ENCODE data around the gene CFAP73. TPM values are rescaled to one million over a fixed set of nuclear protein-coding genes. Genes with fewer than 3 reads are reported as not detected.
A peak's percentile ranks its signal among the peaks of the same experiment; 100 is the strongest.

The CFAP73 gene
- total RNA-seq, 1 donor from 2014 or later: not detected

GRCh38 chr12:113161415-113162016 lies 12.0 kb downstream of the CFAP73 start:
- DNase-seq (ENCODE audit: low spot score in 2 of 2): peak in 1 of 2 donors; percentile 54
- no peak for FAIRE-seq

GRCh38 chr12:113162102-113163029 lies 12.8 kb downstream of the CFAP73 start:
- DNase-seq (ENCODE audit: low spot score in 2 of 2): peak in 1 of 2 donors; percentile 51

GRCh38 chr12:113163030-113163360 lies 13.5 kb downstream of the CFAP73 start:
- FAIRE-seq: no peak
- DNase-seq (ENCODE audit: low spot score in 2 of 2): no peak

More at GRCh38 chr12:113162102-113163029, 12.8 kb downstream of the CFAP73 start:
- FAIRE-seq: no peak

DNA sequence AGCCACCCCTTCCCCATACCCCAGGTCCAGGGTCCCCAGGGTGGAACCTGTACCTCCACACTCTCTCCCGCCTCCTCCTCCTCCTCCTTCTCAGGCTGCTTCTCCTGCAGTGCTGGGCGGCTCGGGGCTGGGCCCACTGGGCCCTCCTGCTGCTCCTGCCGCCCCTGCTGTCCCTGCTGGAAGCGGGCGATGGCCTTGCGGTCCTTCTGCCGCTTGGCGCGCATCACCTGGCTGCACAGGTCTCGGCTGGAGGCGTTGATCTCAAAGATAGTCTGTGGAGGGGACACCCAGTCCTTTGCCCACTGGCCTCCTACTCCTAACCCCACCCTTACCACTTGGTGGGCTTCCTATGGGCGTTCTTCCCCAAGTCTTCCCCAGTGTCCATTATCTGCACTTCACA lies 14.5 kb downstream of the CFAP73 start:
- no peak for DNase-seq (ENCODE audit: low spot score in 2 of 2)
- FAIRE-seq: no peak

- DNase-seq (ENCODE audit: low spot score in 2 of 2) (no peak), FAIRE-seq (no peak)
Observed at GRCh38 chr12:113165521-113166450, 16.3 kb downstream of the CFAP73 start.

DNA sequence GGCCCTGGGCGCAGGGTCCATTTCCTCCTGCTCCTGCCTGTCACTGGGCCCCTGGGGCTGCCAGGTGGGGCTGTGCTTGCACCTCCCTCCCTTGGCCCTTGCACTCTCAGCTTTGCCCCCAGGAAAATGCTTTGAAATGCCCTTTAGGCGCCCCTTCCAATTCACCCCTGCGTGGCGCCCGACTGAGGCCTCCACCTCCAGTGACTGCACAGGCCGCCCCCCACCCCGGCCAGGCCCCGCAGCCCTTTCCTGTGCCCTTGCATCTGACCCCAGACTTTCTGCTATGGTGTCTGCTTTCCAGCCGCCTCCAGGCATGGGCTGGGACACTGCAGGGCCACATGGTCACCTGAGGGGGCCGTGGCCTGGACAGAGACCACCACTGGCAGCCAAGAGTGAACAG lies 18.3 kb downstream of the CFAP73 start:
- DNase-seq (ENCODE audit: low spot score in 2 of 2): no peak
- no peak for FAIRE-seq

GRCh38 chr12:113169697-113170096 lies 20.2 kb downstream of the CFAP73 start:
- DNase-seq (ENCODE audit: low spot score in 2 of 2) (no peak), FAIRE-seq (no peak)

- FAIRE-seq (no peak), DNase-seq (ENCODE audit: low spot score in 2 of 2) (no peak)
Observed at GRCh38 chr12:113170457-113170856, 20.9 kb downstream of the CFAP73 start.

GRCh38 chr12:113170926-113171325 lies 21.4 kb downstream of the CFAP73 start:
- DNase-seq (ENCODE audit: low spot score in 2 of 2) (no peak), FAIRE-seq (no peak)

DNA sequence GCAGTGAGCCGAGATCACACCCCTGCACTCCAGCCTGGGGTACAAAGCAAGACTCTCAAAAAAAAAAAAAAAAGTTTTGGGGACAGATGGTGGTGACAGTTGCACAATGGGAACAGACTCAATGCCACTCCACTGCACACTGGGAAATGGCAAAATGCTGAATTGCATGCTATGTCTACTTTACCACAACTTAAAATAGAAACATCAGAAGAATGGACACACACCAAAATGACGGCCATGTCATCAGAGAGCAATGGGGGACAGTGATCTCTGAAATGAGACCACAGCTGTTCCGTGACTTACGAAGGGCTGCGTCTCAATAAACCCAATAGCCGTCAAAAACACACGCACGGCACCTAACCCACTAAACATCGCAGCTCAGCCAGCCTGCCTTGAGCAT lies 22.0 kb downstream of the CFAP73 start:
- no peak for FAIRE-seq
- DNase-seq (ENCODE audit: low spot score in 2 of 2): no peak

DNA sequence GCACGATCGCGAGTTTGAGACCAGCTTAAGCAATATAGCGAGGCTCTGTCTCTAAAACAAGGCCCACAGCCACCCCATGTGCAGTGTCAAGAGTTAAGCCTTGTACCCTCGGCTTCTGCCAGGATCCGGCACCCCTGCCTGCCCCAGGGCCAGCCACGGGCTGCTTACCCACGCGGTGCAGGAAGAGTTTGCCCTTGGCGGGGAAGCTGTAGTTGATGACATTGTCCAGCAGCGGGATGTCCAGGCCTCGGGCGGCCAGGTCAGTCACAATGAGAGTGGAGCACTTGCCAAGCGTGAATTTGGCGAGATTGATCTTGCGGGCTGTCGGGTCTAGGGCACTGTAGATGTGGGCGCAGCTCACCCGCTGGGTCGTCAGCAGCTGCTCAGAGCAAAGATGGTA lies 22.7 kb downstream of the CFAP73 start:
- FAIRE-seq (no peak), DNase-seq (ENCODE audit: low spot score in 2 of 2) (no peak)

DNA sequence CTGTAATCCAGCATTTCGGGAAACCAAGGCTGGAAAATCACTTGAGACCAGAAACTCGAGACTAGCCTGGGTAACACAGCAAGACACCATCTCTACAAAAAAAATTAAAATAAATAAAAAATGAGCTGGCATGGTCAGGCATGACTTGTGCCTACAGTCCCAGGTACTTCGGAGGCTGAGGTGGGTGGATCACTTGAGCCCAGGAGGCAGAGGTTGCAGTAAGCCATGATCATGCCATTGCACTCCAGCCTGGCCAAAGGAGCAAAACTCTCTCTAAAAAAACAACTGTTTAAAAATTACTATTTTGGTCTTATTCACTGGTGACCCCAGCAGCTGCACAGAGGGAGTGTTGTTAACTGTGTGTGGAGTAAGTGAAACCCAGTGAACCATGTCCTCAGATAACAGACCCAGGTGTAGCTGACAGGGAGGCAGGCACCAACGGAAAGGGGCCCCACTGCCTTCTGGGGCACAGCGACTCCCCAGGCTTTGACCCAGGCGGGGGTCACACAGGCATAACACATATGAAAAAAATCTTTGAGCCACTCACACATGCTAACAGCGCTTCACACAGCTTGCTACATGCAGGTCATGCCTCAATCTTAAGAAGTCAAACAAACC lies 23.7 kb downstream of the CFAP73 start:
- DNase-seq (ENCODE audit: low spot score in 2 of 2) (no peak), FAIRE-seq (no peak)

- no peak for FAIRE-seq
- peak; percentile 75 to 89 for DNase-seq (ENCODE audit: low spot score in 2 of 2)
Observed at GRCh38 chr12:113174461-113175384, 25.2 kb downstream of the CFAP73 start.

DNA sequence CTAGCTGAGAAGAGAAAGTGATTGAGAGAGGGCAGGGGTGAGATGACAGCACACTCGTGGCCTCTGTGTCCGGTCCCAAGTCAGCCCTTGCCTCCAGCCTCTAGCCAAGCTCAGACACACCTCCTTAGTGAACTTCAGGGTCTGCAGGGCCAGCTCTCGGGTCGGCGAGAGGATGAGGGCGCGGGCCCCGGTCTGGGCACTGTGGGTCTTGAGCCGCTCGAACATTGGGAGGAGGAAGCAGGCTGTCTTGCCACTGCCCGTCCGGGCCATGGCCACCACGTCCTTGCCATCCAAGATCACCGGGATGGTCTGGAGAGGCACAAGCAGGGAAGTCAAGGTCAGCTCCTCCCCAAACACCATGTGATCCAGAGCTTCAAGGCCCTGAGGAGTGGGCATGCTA lies 29.5 kb downstream of the CFAP73 start:
- FAIRE-seq: no peak
- DNase-seq (ENCODE audit: low spot score in 2 of 2): no peak

- FAIRE-seq (no peak), DNase-seq (ENCODE audit: low spot score in 2 of 2) (no peak)
Observed at GRCh38 chr12:113180333-113180732, 30.8 kb downstream of the CFAP73 start.

DNA sequence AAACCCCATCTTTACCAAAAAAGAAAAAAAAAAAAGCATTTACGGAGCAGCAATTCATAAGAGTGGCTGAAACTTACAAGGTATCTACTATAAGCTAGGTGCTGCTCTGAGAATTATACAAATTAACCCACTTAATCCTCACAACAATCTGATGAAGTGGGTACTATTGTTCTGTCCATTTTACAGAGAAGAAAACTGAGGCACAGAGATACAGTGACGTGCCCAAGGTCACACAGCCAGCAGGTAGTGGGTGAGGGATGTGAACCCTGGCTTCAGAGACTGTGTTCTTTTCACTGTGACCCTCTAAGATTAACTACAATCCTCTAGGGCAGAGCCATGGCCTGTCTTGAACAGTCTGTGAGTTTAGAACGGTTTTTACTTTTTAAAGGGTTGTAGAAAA lies 32.5 kb downstream of the CFAP73 start:
- no peak for DNase-seq (ENCODE audit: low spot score in 2 of 2)
- no peak for FAIRE-seq

GRCh38 chr12:113183030-113183589 lies 33.6 kb downstream of the CFAP73 start:
- DNase-seq (ENCODE audit: low spot score in 2 of 2): no peak
- no peak for FAIRE-seq

DNA sequence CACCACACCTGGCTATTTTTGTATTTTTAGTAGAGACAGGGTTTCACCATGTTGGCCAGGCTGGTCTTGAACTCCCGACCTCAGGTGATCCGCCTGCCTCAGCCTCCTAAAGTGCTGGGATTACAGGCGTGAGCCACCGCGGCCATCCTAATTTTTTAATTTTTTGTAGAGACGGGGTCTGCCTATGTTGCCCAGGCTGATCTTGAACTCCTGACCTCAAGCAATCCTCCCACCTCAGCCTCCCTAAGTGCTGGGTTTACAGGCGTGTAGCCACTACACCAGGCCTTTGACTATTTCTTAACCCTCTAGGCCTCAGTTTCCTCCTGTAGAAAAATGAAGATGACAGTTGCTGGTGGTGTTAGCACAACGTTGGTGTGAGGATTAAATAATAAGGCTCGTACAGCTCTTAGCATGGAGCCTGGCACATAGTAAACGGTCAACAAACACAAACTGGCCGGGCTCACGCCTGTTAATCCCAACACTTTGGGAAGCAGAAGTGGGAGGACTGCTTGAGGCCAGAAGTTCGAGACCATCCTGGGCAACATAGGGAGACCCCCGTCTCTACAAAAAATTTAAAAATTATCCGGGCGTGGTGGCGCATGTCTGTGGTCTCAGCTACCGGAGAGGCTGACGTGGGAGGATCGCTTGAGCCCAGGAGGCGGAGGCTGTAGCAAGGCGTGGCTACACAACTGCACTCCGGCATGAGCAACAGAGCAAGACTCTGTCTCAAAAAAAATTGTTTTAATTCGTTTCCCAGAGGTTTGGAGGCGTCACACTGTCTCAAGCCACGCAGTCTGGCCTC lies 34.8 kb downstream of the CFAP73 start:
- FAIRE-seq (no peak), DNase-seq (ENCODE audit: low spot score in 2 of 2) (no peak)

Data from frontal cortex (tissue), 4 donors.